Mammary epithelial cell (primary cell): ENCODE measurements around the gene LMF2.

Source experiments
- EZH2 ChIP-seq: IDR thresholded peaks from 2 replicates; pipeline ENCODE4 v1.6.1; 2012; ENCODE audit warnings: low read length, inconsistent platforms, borderline replicate concordance
- TF ChIP-seq, protein P1 (sequence below), 2 donors: IDR thresholded peaks in 1 of 2; conservative IDR thresholded peaks in 1 of 2; 2 replicates each; pipeline ENCODE4 v1.5.1; 2011 to 2012; ENCODE audit warnings: inconsistent platforms in 2 of 2, low read length in 2 of 2, mild to moderate bottlenecking in 2 of 2, control low read depth in 1 of 2, low read depth in 1 of 2; ENCODE audit not compliant: insufficient read depth in 1 of 2; ENCODE audit errors: extremely low read depth in 1 of 2

DNA sequence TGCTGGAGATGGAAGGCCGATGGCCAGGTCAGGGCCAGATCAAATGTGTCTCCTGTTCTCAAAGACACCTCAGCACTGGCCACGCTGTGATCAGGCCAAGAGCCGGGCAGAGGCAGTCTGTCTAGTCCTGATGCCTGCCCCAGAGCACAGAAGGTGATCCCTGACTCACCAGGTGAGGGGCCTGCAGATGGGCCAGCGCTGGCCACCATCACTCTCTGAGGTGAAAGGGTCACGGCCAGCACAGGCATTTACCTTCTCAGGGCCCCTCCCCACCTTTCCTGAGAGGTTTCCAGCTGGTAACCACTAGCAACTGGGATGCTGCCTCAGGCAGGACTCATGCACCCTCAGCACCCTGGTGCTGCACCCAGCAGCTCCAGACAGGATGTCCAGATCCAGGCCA, 35.5 kb downstream of the LMF2 start:
- TF ChIP-seq, protein P1, sequence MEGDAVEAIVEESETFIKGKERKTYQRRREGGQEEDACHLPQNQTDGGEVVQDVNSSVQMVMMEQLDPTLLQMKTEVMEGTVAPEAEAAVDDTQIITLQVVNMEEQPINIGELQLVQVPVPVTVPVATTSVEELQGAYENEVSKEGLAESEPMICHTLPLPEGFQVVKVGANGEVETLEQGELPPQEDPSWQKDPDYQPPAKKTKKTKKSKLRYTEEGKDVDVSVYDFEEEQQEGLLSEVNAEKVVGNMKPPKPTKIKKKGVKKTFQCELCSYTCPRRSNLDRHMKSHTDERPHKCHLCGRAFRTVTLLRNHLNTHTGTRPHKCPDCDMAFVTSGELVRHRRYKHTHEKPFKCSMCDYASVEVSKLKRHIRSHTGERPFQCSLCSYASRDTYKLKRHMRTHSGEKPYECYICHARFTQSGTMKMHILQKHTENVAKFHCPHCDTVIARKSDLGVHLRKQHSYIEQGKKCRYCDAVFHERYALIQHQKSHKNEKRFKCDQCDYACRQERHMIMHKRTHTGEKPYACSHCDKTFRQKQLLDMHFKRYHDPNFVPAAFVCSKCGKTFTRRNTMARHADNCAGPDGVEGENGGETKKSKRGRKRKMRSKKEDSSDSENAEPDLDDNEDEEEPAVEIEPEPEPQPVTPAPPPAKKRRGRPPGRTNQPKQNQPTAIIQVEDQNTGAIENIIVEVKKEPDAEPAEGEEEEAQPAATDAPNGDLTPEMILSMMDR (conservative IDR thresholded peaks at IDR 0.05 in 1 of 2, IDR thresholded peaks at IDR 0.05 in 1 of 2; ENCODE audit: extremely low read depth in 1 of 2, insufficient read depth in 1 of 2, low read depth in 1 of 2, low read length in 2 of 2), result no peak
- no peak for TF ChIP-seq EZH2
